OCI-LY1 (cell line): ENCODE measurements around the gene ATG9B.
"Not testable (repeated sequence)": the region's sequence is repeated elsewhere in the genome, so short reads cannot be mapped to it uniquely, and the experiment has no call there.

Source experiments
- CTCF ChIP-seq: fragments of 200-600 bp; sonication (generic), shearing (Covaris generic); IDR thresholded peaks from 2 replicates; pipeline ENCODE4 v1.5.1; 2017; ENCODE audit warnings: mild to moderate bottlenecking, antibody characterized with exemption, low read length, moderate library complexity, mixed read lengths
- EZH2 ChIP-seq: fragments of 200-600 bp; sonication (generic), shearing (Covaris generic); IDR thresholded peaks from 2 replicates; pipeline ENCODE4 v1.8.0; 2017; ENCODE audit warnings: borderline replicate concordance, mixed run types, mild to moderate bottlenecking, antibody characterized with exemption, low read length, moderate library complexity, mixed read lengths

GRCh38 chr7:151026771-151027727 is 2.8 kb upstream of the ATG9B start:
- not testable (repeated sequence) for TF ChIP-seq CTCF, EZH2
